ENCODE measurements around the gene ATP6V1F. TPM values are rescaled to one million over a fixed set of nuclear protein-coding genes. Genes with fewer than 3 reads are reported as not detected.

ATP6V1F gene
- total RNA-seq, 1 donor from 2014 or later = 162 TPM

- no peaks in the 10 kb centered on the region for H3K36me3 Mint-ChIP-seq (ENCODE audit: unreplicated experiment)
- no peak for TF ChIP-seq CTCF (IDR thresholded peaks at IDR 0.05)
- H3K9me3 Mint-ChIP-seq (ENCODE audit: unreplicated experiment) = no peaks in the 10 kb centered on the region
These were observed 13.9 kb downstream of the ATP6V1F start for GRCh38 chr7:128876586-128876977.

GRCh38 chr7:128876978-128877755 lies 14.5 kb downstream of the ATP6V1F start:
- Mint-ChIP-seq H3K4me1 (ENCODE audit: unreplicated experiment) (no peaks in the 10 kb centered on the region), H3K4me3 (ENCODE audit: unreplicated experiment) (no peak overlapping the region), H3K27ac (ENCODE audit: unreplicated experiment) (no peak overlapping the region), H3K9me3 (ENCODE audit: unreplicated experiment) (no peaks in the 10 kb centered on the region), H3K36me3 (ENCODE audit: unreplicated experiment) (no peaks in the 10 kb centered on the region), H3K27me3 (ENCODE audit: unreplicated experiment) (no peaks in the 10 kb centered on the region)
- TF ChIP-seq CTCF (IDR thresholded peaks at IDR 0.05) = no peak
- no peak for DNase-seq (ENCODE audit: extremely low spot score, unreplicated experiment)

More at GRCh38 chr7:128876586-128876977, 13.9 kb downstream of the ATP6V1F start:
- no peak for DNase-seq (ENCODE audit: extremely low spot score, unreplicated experiment)
- Mint-ChIP-seq H3K4me3 (ENCODE audit: unreplicated experiment) (no peak overlapping the region), H3K27me3 (ENCODE audit: unreplicated experiment) (no peaks in the 10 kb centered on the region), H3K27ac (ENCODE audit: unreplicated experiment) (no peak overlapping the region), H3K4me1 (ENCODE audit: unreplicated experiment) (no peaks in the 10 kb centered on the region)

- Mint-ChIP-seq H3K36me3 (ENCODE audit: unreplicated experiment) (no peaks in the 10 kb centered on the region), H3K27me3 (ENCODE audit: unreplicated experiment) (no peaks in the 10 kb centered on the region), H3K4me1 (ENCODE audit: unreplicated experiment) (no peaks in the 10 kb centered on the region), H3K4me3 (ENCODE audit: unreplicated experiment) (no peak overlapping the region), H3K27ac (ENCODE audit: unreplicated experiment) (no peak overlapping the region), H3K9me3 (ENCODE audit: unreplicated experiment) (no peaks in the 10 kb centered on the region)
- DNase-seq (ENCODE audit: extremely low spot score, unreplicated experiment) = no peak
- TF ChIP-seq CTCF (IDR thresholded peaks at IDR 0.05) = no peak
These were observed 15.1 kb downstream of the ATP6V1F start for GRCh38 chr7:128877756-128878120.

GRCh38 chr7:128878226-128879105 lies 15.8 kb downstream of the ATP6V1F start:
- H3K9me3 Mint-ChIP-seq (ENCODE audit: unreplicated experiment) = no peaks in the 10 kb centered on the region
- H3K4me3 Mint-ChIP-seq (ENCODE audit: unreplicated experiment) = no peak overlapping the region
- no peak for TF ChIP-seq CTCF (IDR thresholded peaks at IDR 0.05)
- no peaks in the 10 kb centered on the region for H3K27me3 Mint-ChIP-seq (ENCODE audit: unreplicated experiment)
- no peak for DNase-seq (ENCODE audit: extremely low spot score, unreplicated experiment)
- H3K36me3 Mint-ChIP-seq (ENCODE audit: unreplicated experiment) = no peaks in the 10 kb centered on the region
- H3K27ac Mint-ChIP-seq (ENCODE audit: unreplicated experiment) = no peak overlapping the region
- peaks cover under 1% of the 10 kb centered on the region for H3K4me1 Mint-ChIP-seq (ENCODE audit: unreplicated experiment)

GRCh38 chr7:128879461-128879938 lies 16.8 kb downstream of the ATP6V1F start:
- no peaks in the 10 kb centered on the region for H3K27me3 Mint-ChIP-seq (ENCODE audit: unreplicated experiment)
- H3K36me3 Mint-ChIP-seq (ENCODE audit: unreplicated experiment) = no peaks in the 10 kb centered on the region
- no peak overlapping the region for H3K4me3 Mint-ChIP-seq (ENCODE audit: unreplicated experiment)
- H3K27ac Mint-ChIP-seq (ENCODE audit: unreplicated experiment) = no peak overlapping the region
- no peaks in the 10 kb centered on the region for H3K9me3 Mint-ChIP-seq (ENCODE audit: unreplicated experiment)
- no peak for DNase-seq (ENCODE audit: extremely low spot score, unreplicated experiment)
- peaks cover 2% of the 10 kb centered on the region for H3K4me1 Mint-ChIP-seq (ENCODE audit: unreplicated experiment)
- no peak for TF ChIP-seq CTCF (IDR thresholded peaks at IDR 0.05)
